Ascending aorta (tissue), 2 donors: ENCODE data around the gene REV1. TPM values are rescaled to one million over a fixed set of nuclear protein-coding genes. Genes with fewer than 3 reads are reported as not detected.

Experiments used
- DNase-seq, 2 donors: peaks; one replicate each; pipeline ENCODE4 v3.0.0-alpha.2; 2019; ENCODE audit warnings: low spot score in 2 of 2
- H3K27ac ChIP-seq, 2 donors: fragments of 200-600 bp; sonication (generic); one replicate each; pipeline ENCODE4 v1.5.1; 2016 to 2017; ENCODE audit warnings: mild to moderate bottlenecking in 1 of 2
- H3K27me3 ChIP-seq: fragments of 200-600 bp; sonication (generic); one replicate; pipeline ENCODE4 v1.5.1; 2017
- H3K36me3 ChIP-seq, 2 donors: fragments of 200-600 bp; sonication (generic); one replicate each; pipeline ENCODE4 v1.5.1; 2016
- H3K4me1 ChIP-seq, 2 donors: fragments of 200-600 bp; sonication (generic); one replicate each; pipeline ENCODE4 v1.5.1; 2016 to 2017; ENCODE audit warnings: mild to moderate bottlenecking in 1 of 2
- H3K4me3 ChIP-seq, 2 donors: fragments of 200-600 bp; sonication (generic); one replicate each; pipeline ENCODE4 v1.5.1; 2016 to 2017; ENCODE audit warnings: mild to moderate bottlenecking in 1 of 2
- H3K9me3 ChIP-seq, 2 donors: fragments of 200-600 bp; sonication (generic); one replicate each; pipeline ENCODE4 v1.5.1; 2016
- intact Hi-C: fragments of 100-400 bp; cut with DNase I; formaldehyde crosslinking; loops from one replicate; pipeline ENCODE4 v1.15.1; 2023
- total RNA-seq: library from RNA; depleted of rRNA; stranded (reverse); fragments of >200 nt; gene quantifications from one replicate; pipeline ENCODE4 v1.1.0, GENCODE V29; 2016
- TF ChIP-seq, protein P1 (sequence below), 3 experiments: fragments of 200-600 bp in 2 of 3; fragments of 450-650 bp in 1 of 3; sonication (generic) in 2 of 3; IDR thresholded peaks; one replicate each; pipeline ENCODE4 v1.5.1; 2016 to 2019; ENCODE audit warnings: antibody characterized with exemption in 3 of 3, mild to moderate bottlenecking in 1 of 3, moderate library complexity in 1 of 3

The REV1 gene
- total RNA-seq, 1 donor from 2014 or later = 26.8 TPM

DNA sequence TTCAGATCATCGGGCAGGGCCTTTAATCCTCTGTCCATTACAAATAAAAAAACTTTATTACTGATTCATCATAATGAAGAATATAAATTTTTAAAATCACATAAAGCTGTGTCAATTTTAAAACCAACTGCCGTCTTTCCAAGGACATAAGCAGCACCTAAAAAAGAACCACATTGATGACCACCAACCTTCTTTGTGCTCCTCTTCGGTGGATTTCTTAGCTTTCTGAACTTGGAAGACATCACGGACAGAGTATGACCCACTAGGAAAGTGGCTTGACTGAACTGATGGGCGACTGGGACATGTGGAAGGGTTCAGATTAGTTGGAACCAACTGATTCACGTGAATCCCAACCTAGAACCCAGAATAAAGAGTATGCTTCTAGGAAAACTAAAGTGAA lies 83.7 kb downstream of the REV1 start:
- Histone ChIP-seq H3K4me1 (no peaks in the 10 kb centered on the region), H3K36me3 (peaks cover 50 to 76% of the 10 kb centered on the region in 2 donors), H3K9me3 (no peaks in the 10 kb centered on the region), H3K4me3 (no peak overlapping the region), H3K27me3 (no peaks in the 10 kb centered on the region), H3K27ac (no peak overlapping the region)
- TF ChIP-seq, protein P1, sequence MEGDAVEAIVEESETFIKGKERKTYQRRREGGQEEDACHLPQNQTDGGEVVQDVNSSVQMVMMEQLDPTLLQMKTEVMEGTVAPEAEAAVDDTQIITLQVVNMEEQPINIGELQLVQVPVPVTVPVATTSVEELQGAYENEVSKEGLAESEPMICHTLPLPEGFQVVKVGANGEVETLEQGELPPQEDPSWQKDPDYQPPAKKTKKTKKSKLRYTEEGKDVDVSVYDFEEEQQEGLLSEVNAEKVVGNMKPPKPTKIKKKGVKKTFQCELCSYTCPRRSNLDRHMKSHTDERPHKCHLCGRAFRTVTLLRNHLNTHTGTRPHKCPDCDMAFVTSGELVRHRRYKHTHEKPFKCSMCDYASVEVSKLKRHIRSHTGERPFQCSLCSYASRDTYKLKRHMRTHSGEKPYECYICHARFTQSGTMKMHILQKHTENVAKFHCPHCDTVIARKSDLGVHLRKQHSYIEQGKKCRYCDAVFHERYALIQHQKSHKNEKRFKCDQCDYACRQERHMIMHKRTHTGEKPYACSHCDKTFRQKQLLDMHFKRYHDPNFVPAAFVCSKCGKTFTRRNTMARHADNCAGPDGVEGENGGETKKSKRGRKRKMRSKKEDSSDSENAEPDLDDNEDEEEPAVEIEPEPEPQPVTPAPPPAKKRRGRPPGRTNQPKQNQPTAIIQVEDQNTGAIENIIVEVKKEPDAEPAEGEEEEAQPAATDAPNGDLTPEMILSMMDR (IDR thresholded peaks at IDR 0.05) = no peak
- no peak for DNase-seq
- intact Hi-C loops = no loop called here

DNA sequence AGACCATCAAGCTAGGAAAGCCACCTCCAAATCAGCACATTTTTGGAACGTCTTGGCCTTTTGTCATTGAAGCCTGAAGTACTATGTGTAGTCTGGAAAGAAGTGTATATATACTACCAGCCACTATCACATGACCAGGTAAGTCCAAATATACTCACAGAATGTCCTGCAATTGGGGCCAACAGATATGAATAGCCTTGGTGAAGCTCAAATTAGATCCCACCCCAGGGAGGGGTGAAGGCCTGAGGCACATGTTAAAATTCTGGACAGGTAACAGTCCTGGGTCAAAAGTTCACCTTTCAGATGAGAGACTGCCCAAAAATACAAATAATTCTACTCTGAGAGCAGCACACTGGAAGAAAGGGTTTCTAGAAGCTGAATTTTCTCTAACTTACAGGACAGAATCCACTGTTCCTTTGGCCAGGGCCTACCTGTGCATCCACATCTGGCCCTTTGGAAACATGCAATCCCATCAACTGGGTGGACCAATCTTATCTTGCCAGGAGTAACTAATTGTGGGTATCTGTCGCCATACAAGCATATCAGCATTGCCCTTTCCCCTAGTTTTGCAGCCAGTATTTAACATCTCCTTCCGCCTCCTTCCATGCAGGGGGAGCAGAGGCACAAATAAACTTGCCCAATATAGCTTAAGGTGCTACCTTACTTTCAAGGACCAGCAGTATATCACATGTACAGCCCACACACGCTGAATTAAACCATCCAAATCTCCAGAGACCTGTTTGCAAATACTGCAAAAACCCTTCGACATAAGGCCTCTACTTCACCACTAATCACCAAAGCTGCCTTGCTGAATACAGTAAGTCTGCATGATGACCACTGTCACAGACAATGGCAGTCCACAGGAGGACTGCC lies 84.8 kb downstream of the REV1 start:
- Histone ChIP-seq H3K27me3 (no peaks in the 10 kb centered on the region), H3K27ac (no peak overlapping the region), H3K9me3 (no peaks in the 10 kb centered on the region), H3K36me3 (peaks cover 40 to 78% of the 10 kb centered on the region in 2 donors), H3K4me1 (no peaks in the 10 kb centered on the region), H3K4me3 (no peak overlapping the region)
- intact Hi-C loops = no loop called here
- DNase-seq = no peak
- TF ChIP-seq, protein P1 (IDR thresholded peaks at IDR 0.05) = no peak

DNA sequence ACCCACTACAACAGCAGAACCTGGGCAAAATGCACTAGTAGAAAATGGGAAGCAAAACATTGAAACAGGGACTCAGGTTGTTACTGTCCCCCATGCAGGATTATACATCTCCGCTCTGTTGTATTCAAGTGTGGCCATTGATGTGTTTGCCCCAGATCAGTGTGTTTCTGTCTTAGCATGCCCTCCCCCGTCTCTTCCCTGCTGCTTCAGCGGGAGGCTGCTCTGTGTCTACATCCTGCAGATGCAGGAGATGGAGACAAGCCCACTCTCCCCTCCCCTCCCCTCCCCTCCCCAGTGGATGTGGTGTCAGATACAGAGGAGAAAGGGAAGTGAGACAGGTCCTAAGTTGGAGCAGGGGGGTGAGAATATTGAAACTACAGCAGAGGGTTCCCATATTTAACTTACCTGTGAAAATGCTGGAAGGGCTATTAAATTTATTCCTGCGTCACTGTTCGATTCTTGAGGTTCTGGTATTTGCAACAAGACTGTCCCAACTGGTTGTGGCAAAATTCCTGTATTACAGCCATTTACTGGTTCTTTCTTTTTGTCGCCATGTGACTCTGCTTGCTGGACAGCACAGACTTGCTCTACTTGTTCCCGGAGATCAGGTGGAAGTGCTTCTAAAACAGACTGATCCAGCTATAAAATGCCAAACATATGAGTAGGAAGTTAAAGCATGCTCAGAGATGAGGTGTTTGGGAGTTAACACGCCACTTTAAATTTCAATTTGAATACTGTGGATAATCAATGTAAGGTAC lies 85.6 kb downstream of the REV1 start:
- H3K27ac ChIP-seq = no peak overlapping the region
- peaks cover 39 to 79% of the 10 kb centered on the region in 2 donors for H3K36me3 ChIP-seq

DNA sequence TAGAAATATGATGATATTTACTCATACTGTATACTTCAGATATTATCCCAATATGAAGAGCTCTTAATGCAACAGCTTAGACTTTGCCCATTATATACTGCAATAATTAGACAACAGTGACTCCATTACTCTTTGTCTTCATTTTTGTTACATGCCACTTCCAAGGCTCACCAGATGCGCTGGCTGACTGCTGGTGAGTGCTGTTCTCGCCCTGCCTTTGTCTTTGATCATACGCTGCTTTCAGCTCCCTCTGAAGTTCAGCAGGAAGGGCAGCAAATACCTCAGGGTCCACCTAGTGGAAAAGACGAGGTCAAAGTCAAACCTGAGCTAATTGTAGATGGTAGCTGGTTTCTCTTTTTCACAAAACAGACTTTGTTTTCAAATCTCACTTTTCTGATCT lies 86.3 kb downstream of the REV1 start:
- Histone ChIP-seq H3K4me3 (no peak overlapping the region), H3K36me3 (peaks cover 46 to 82% of the 10 kb centered on the region in 2 donors), H3K27me3 (no peaks in the 10 kb centered on the region), H3K27ac (no peak overlapping the region), H3K9me3 (no peaks in the 10 kb centered on the region), H3K4me1 (no peaks in the 10 kb centered on the region)
- DNase-seq = no peak
- TF ChIP-seq, protein P1 (IDR thresholded peaks at IDR 0.05) = no peak
- intact Hi-C loops = no loop called here

More for the DNA sequence above, 85.6 kb downstream of the REV1 start:
- no peaks in the 10 kb centered on the region for H3K4me1 ChIP-seq
- no peaks in the 10 kb centered on the region for H3K27me3 ChIP-seq
- intact Hi-C loops = no loop called here
- no peaks in the 10 kb centered on the region for H3K9me3 ChIP-seq
- TF ChIP-seq, protein P1 (IDR thresholded peaks at IDR 0.05) = no peak
- DNase-seq = no peak
- no peak overlapping the region for H3K4me3 ChIP-seq

DNA sequence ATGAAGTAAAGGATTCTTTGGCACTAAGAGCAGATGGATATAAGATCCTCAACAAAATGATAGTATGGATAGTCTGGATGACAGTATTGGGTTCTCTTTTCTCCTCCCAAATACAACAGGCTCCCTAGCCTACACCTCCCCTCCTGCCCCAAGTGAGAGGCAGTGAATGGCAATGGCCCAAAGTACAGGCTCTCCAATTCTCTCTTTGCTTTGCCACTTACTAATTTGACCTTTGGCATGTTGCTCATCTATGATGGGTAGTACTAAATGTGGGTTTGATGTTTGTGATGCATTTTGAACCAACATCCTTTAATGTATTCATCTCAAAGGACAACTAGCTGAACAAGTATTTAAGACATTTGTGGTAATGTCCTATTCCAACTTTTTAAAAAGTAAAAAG lies 86.7 kb downstream of the REV1 start:
- peaks cover 50 to 87% of the 10 kb centered on the region in 2 donors for H3K36me3 ChIP-seq
- TF ChIP-seq, protein P1 (IDR thresholded peaks at IDR 0.05) = no peak
- intact Hi-C loops = no loop called here

More for the DNA sequence above, 86.7 kb downstream of the REV1 start:
- no peaks in the 10 kb centered on the region for H3K27me3 ChIP-seq
- no peaks in the 10 kb centered on the region for H3K4me1 ChIP-seq
- no peak for DNase-seq
- no peak overlapping the region for H3K27ac ChIP-seq
- H3K9me3 ChIP-seq = no peaks in the 10 kb centered on the region
- no peak overlapping the region for H3K4me3 ChIP-seq
